ENCODE measurements around the gene PXK.

PXK gene

GRCh38 chr3:58408906-58409305 is 76.2 kb downstream of the PXK start:
- in situ Hi-C loops (cut with HindIII; ENCODE audit: low pct_unique_long_range_greater_than_20kb, low sequenced_read_pairs) = no loop called here
- DNase-seq (ENCODE audit: low read depth in 1 of 2, low spot score in 1 of 2) = no peak
- no peak for TF ChIP-seq JUND (IDR thresholded peaks at IDR 0.05; ENCODE audit: low read depth)

DNA sequence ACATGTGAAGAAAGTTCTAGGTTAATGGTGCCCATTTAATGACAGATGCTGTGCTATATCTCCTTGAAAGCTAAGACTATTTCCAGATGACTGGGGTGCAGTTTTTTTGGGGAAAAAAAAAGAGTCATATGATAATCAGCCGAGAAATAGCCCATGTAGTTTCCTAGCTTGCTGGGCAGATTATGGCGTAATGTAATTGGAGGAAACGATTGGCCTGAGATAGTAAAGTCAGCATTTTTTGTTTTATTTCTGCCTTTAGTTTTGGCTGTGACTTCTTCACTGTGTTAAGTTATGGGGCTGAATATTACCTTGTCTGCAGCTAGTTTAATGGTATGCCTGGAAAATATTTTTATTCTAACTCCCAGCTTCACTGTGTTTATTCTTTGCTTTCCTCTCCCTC is 77.0 kb downstream of the PXK start:
- in situ Hi-C loops (cut with HindIII; ENCODE audit: low pct_unique_long_range_greater_than_20kb, low sequenced_read_pairs) = no loop called here
- DNase-seq (ENCODE audit: low read depth in 1 of 2, low spot score in 1 of 2) = no peak
- no peak for TF ChIP-seq JUND (IDR thresholded peaks at IDR 0.05; ENCODE audit: low read depth)

DNA sequence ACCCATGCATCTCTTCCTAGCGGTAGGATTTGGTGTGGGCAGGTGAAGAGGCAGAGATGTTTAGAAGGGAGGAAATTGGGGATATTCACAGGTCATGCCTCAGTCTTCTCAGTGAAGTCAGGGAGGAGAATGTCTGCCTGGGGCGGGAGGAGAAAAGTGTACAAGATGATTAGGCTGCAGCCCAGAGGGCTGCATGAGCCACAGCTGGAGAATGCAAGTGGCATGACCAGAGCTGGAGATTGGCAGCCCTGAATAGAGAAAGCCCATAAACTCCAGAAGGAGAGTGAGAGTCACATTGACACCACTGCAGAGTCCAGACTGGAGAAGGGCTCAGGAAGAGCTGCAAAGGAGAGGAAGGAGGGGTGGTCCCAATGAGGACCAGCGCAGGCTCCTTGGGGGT is 78.3 kb downstream of the PXK start:
- no peak for DNase-seq (ENCODE audit: low read depth in 1 of 2, low spot score in 1 of 2)
- no peak for TF ChIP-seq JUND (IDR thresholded peaks at IDR 0.05; ENCODE audit: low read depth)
- in situ Hi-C loops (cut with HindIII; ENCODE audit: low pct_unique_long_range_greater_than_20kb, low sequenced_read_pairs) = no loop called here

GRCh38 chr3:58411851-58412830 is 79.4 kb downstream of the PXK start:
- no peak for TF ChIP-seq JUND (IDR thresholded peaks at IDR 0.05; ENCODE audit: low read depth)
- in situ Hi-C loops (cut with HindIII; ENCODE audit: low pct_unique_long_range_greater_than_20kb, low sequenced_read_pairs) = no loop called here
- DNase-seq (ENCODE audit: low read depth in 1 of 2, low spot score in 1 of 2) = no peak

- TF ChIP-seq JUND (IDR thresholded peaks at IDR 0.05; ENCODE audit: low read depth) = no peak
- peak in 1 of 2 experiments; percentile 67 for DNase-seq (ENCODE audit: low read depth in 1 of 2, low spot score in 1 of 2)
- in situ Hi-C loops (cut with HindIII; ENCODE audit: low pct_unique_long_range_greater_than_20kb, low sequenced_read_pairs) = no loop called here
Observed at GRCh38 chr3:58414538-58415197, 82.0 kb downstream of the PXK start.

DNA sequence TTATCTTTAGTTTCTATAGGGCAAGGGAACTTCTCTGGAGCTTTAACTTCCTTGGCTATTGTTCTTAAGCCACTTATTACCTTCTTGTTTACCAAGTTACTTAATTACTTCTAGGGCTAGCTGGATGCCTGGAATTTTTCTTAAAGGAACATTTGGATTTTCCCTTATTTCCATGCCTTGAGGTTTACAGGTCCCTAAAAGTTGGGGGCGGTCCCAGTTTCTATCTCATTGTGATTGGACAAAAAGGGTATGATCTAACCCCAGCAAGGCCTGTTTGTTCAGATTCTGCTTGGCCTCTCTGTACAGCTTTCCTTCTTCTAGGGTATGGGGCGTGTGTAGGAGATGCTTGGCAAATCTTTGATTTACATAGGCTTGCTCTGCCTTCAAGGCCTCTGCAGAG is 83.5 kb downstream of the PXK start:
- no peak for TF ChIP-seq JUND (IDR thresholded peaks at IDR 0.05; ENCODE audit: low read depth)
- in situ Hi-C loops (cut with HindIII; ENCODE audit: low pct_unique_long_range_greater_than_20kb, low sequenced_read_pairs) = no loop called here
- peak in 1 of 2 experiments; percentile 68 for DNase-seq (ENCODE audit: low read depth in 1 of 2, low spot score in 1 of 2)

DNA sequence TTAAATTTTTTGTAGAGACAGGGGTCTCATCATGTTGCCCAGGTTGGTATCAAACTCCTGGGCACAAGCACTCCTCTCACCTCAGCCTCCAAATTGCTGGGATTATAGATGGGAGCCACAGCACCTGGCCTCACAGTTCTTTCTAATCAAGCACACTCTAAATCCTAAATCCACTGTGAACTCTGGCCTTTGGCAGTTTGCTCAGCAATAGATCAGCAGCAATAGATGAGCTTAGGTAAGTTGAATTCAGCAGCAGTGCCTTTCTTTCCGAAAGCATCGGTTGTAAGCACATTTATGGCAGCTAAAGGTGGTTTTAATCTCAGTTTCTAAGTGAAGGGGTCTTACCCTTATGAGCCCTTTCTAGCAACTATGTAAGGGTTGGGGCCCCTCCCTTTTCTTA is 84.4 kb downstream of the PXK start:
- in situ Hi-C loops (cut with HindIII; ENCODE audit: low pct_unique_long_range_greater_than_20kb, low sequenced_read_pairs) = no loop called here
- TF ChIP-seq JUND (IDR thresholded peaks at IDR 0.05; ENCODE audit: low read depth) = no peak
- no peak for DNase-seq (ENCODE audit: low read depth in 1 of 2, low spot score in 1 of 2)

- DNase-seq (ENCODE audit: low read depth in 1 of 2, low spot score in 1 of 2) = no peak
- TF ChIP-seq JUND (IDR thresholded peaks at IDR 0.05; ENCODE audit: low read depth) = no peak
- in situ Hi-C loops (cut with HindIII; ENCODE audit: low pct_unique_long_range_greater_than_20kb, low sequenced_read_pairs) = no loop called here
Observed at GRCh38 chr3:58418227-58418626, 85.5 kb downstream of the PXK start.

DNA sequence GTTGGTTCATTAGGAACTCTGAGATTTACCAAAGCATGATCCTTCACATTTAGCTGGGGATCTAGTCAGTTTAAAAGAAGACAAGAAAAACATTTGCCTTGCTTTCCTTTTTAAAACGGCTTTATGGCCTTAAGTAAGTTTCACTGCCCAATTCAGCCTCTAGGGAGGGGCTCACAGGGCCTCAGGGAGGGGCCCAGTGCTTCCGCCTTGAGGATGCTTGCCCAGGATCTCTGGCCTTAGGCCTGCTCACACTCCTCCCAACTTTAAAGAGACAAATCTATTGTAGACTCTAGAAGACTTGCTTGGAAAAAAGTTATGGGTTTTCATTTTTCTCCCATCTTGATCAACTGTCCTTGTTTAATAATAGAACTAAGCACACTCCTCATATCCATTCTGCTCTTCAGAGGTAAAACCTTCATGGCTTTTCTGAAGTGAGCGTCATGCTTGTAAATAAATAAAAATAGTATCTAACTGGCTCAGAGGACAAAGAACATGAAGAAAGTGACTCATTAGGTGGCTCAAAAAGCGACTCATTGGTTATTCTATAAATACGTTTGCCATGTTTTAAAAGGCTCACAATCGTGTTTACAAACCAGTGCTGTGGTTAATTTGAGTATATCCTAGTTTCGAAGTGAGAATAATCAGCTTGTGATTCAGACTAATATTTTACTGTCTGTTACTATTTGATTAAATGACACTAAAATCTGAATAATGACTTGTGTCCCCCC is 87.3 kb downstream of the PXK start:
- in situ Hi-C loops (cut with HindIII; ENCODE audit: low pct_unique_long_range_greater_than_20kb, low sequenced_read_pairs) = no loop called here
- DNase-seq (ENCODE audit: low read depth in 1 of 2, low spot score in 1 of 2) = no peak
- TF ChIP-seq JUND (IDR thresholded peaks at IDR 0.05; ENCODE audit: low read depth) = no peak

- TF ChIP-seq JUND (IDR thresholded peaks at IDR 0.05; ENCODE audit: low read depth) = no peak
- in situ Hi-C loops (cut with HindIII; ENCODE audit: low pct_unique_long_range_greater_than_20kb, low sequenced_read_pairs) = no loop called here
- DNase-seq (ENCODE audit: low read depth in 1 of 2, low spot score in 1 of 2) = no peak
Observed at GRCh38 chr3:58421004-58421403, 88.3 kb downstream of the PXK start.

GRCh38 chr3:58422756-58423325 is 90.1 kb downstream of the PXK start:
- no peak for TF ChIP-seq JUND (IDR thresholded peaks at IDR 0.05; ENCODE audit: low read depth)
- DNase-seq (ENCODE audit: low read depth in 1 of 2, low spot score in 1 of 2) = peak in 1 of 2 experiments; percentile 64
- in situ Hi-C loops (cut with HindIII; ENCODE audit: low pct_unique_long_range_greater_than_20kb, low sequenced_read_pairs) = no loop called here

DNA sequence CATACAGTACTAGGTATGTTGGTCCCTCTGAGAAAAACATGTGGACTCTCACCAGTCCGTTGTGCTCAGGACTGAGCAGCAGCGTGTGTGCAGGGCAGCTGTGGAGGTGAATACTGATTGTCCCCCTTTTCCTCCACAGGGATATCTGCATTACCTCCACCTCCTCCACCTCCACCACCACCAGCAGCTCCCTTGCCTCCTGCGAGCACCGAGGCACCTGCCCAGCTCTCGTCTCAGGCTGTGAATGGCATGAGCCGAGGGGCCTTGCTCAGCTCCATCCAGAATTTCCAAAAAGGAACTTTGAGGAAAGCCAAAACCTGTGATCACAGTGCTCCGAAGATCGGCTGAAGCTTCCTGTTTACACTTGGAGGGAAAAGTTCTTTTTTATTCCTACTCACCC is 91.9 kb downstream of the PXK start:
- in situ Hi-C loops (cut with HindIII; ENCODE audit: low pct_unique_long_range_greater_than_20kb, low sequenced_read_pairs) = no loop called here
- TF ChIP-seq JUND (IDR thresholded peaks at IDR 0.05; ENCODE audit: low read depth) = no peak
- DNase-seq (ENCODE audit: low read depth in 1 of 2, low spot score in 1 of 2) = no peak

Measured in T47D (cell line).